ENCODE measurements around the gene DGKH.

- no peak for TF ChIP-seq POLR2A (IDR thresholded peaks at IDR 0.05; ENCODE audit: low read depth, low read length)
- no peak for TF ChIP-seq POLR2AphosphoS5 (IDR thresholded peaks at IDR 0.05; ENCODE audit: low read depth, low read length)
- TF ChIP-seq TAF1 (IDR thresholded peaks at IDR 0.05; ENCODE audit: borderline replicate concordance, low read depth, low read length) = no peak
Measured at GRCh38 chr13:42176294-42176693, 127.8 kb downstream of the DGKH start.
